K562 (cell line): Measurements from ENCODE around the gene TMEM19. TPM values are rescaled to one million over a fixed set of nuclear protein-coding genes. Genes with fewer than 3 reads are reported as not detected.

ENCODE experiments used
- ARNT ChIP-seq, 2 experiments: fragments of 450-650 bp; IDR thresholded peaks; 2 replicates each; pipeline ENCODE4 v1.6.1; 2016; ENCODE audit warnings: mild to moderate bottlenecking in 1 of 2
- BCOR ChIP-seq: fragments of 450-650 bp; IDR thresholded peaks from 2 replicates; pipeline ENCODE4 v1.6.1; 2016
- BRD9 ChIP-seq: fragments of 450-650 bp; IDR thresholded peaks from 2 replicates; pipeline ENCODE4 v1.6.1; 2018; ENCODE audit warnings: low read depth; ENCODE audit not compliant: partially characterized antibody
- CBFB ChIP-seq: sonication (generic); formaldehyde crosslinking; IDR thresholded peaks from 2 replicates; pipeline ENCODE4 v1.4.0; 2020; ENCODE audit warnings: mild to moderate bottlenecking, missing genetic modification reagents
- CHD2 ChIP-seq: IDR thresholded peaks from 2 replicates; pipeline ENCODE4 v1.6.1; 2011; ENCODE audit warnings: low read depth, low read length
- E2F3 ChIP-seq: fragments of 250-450 bp; sonication (Bioruptor Pico); IDR thresholded peaks from 2 replicates; pipeline ENCODE4 v1.4.0; 2020; ENCODE audit warnings: mild to moderate bottlenecking
- ELF4 ChIP-seq: fragments of 450-650 bp; formaldehyde crosslinking; IDR thresholded peaks from 2 replicates; pipeline ENCODE4 v1.4.0; 2022; ENCODE audit warnings: missing genetic modification characterization
- HEY1 ChIP-seq: fragments of 250-450 bp; sonication (Bioruptor Pico); IDR thresholded peaks from 2 replicates; pipeline ENCODE4 v1.5.0; 2020; ENCODE audit warnings: mild to moderate bottlenecking, moderate library complexity, borderline replicate concordance
- JUND ChIP-seq, 2 experiments: IDR thresholded peaks; 2 replicates in 1 of 2; 3 replicates in 1 of 2; pipeline ENCODE4 v1.6.1; 2011; ENCODE audit warnings: borderline replicate concordance in 2 of 2, low read depth in 2 of 2, low read length in 2 of 2, improper control_type of control experiment in 1 of 2, missing biosample characterization in 1 of 2, missing genetic modification characterization in 1 of 2, missing genetic modification reagents in 1 of 2
- LCOR ChIP-seq: sonication (generic); formaldehyde crosslinking; IDR thresholded peaks from 2 replicates; pipeline ENCODE4 v1.8.0; 2022; ENCODE audit warnings: mild to moderate bottlenecking, missing genetic modification reagents
- NFRKB ChIP-seq: fragments of 450-650 bp; IDR thresholded peaks from 2 replicates; pipeline ENCODE4 v1.6.1; 2016; ENCODE audit warnings: low read depth
- RBM14 ChIP-seq: fragments of 200-400 bp; formaldehyde crosslinking; IDR thresholded peaks from 2 replicates; pipeline ENCODE4 v1.6.1; 2018; ENCODE audit warnings: low read depth, mild to moderate bottlenecking, low read length, moderate library complexity, borderline replicate concordance; ENCODE audit not compliant: insufficient read depth
- SAP30 ChIP-seq: fragments of 200-600 bp; sonication (generic); IDR thresholded peaks from 2 replicates; pipeline ENCODE4 v1.6.1; 2012; ENCODE audit warnings: borderline replicate concordance, low read depth, mild to moderate bottlenecking, moderate library complexity, low read length, control low read depth, inconsistent platforms; ENCODE audit not compliant: insufficient read depth, poor library complexity, severe bottlenecking
- SMARCA4 ChIP-seq: fragments of 450-650 bp; IDR thresholded peaks from 2 replicates; pipeline ENCODE4 v1.6.1; 2016
- TAF9B ChIP-seq: fragments of 450-650 bp; IDR thresholded peaks from 2 replicates; pipeline ENCODE4 v1.6.1; 2018; ENCODE audit warnings: mild to moderate bottlenecking; ENCODE audit not compliant: partially characterized antibody
- ZEB2 ChIP-seq: fragments of 450-650 bp; IDR thresholded peaks from 2 replicates; pipeline ENCODE4 v1.6.1; 2016
- ZFP36 ChIP-seq: fragments of 150-350 bp; IDR thresholded peaks from 2 replicates; pipeline ENCODE4 v1.6.1; 2018; ENCODE audit warnings: low read length, low read depth; ENCODE audit not compliant: partially characterized antibody
- ZFPM2 ChIP-seq: fragments of 250-450 bp; sonication (Bioruptor Pico); IDR thresholded peaks from 2 replicates; pipeline ENCODE4 v1.5.1; 2022; ENCODE audit warnings: mild to moderate bottlenecking
- ZNF263 ChIP-seq: sonication (generic); formaldehyde crosslinking; IDR thresholded peaks from 2 replicates; pipeline ENCODE4 v1.8.0; 2022; ENCODE audit warnings: mild to moderate bottlenecking, missing genetic modification reagents, borderline replicate concordance
- ZNF431 ChIP-seq: sonication (generic); formaldehyde crosslinking; IDR thresholded peaks from 2 replicates; pipeline ENCODE4 v1.8.0; 2022; ENCODE audit warnings: mild to moderate bottlenecking, missing genetic modification reagents
- polyA plus RNA-seq, 8 experiments: library from polyadenylated mRNA; depleted of rRNA in 4 of 8; stranded (reverse) in 5 of 8; unstranded in 3 of 8; fragments of >200 nt; fragmentation: Nextera tagmentation in 2 of 8; fragmentation: Illumina TruSeq in 1 of 8; extraction: Ambion mirVana in 2 of 8; extraction: Trizol in 1 of 8; gene quantifications; 2 replicates each; pipeline versions ENCODE4 v1.2.1 to v1.2.3, GENCODE V29; 2011 to 2014; ENCODE audit warnings: inconsistent platforms in 1 of 8, missing spikeins in 1 of 8
- total RNA-seq, 7 experiments: library from RNA; depleted of rRNA in 6 of 7; stranded (reverse); fragments of >200 nt in 6 of 7; fragmentation: Illumina TruSeq in 2 of 7; extraction: Trizol in 2 of 7; gene quantifications; 2 replicates each; pipeline versions ENCODE4 v1.2.1 to v1.2.3, GENCODE V29; 2011 to 2021; ENCODE audit warnings: low replicate concordance in 1 of 7
- TF ChIP-seq, protein P1 (sequence below), 2 experiments: fragments of 450-650 bp in 1 of 2; sonication (generic) in 1 of 2; formaldehyde crosslinking; conservative IDR thresholded peaks; 2 replicates each; pipeline versions ENCODE4 v1.4.0 to v1.8.1; 2020 to 2022; ENCODE audit warnings: mild to moderate bottlenecking in 1 of 2, missing genetic modification reagents in 1 of 2
- TF ChIP-seq, protein P2 (sequence below): sonication (generic); formaldehyde crosslinking; IDR thresholded peaks from 2 replicates; pipeline ENCODE4 v1.8.0; 2022; ENCODE audit warnings: mild to moderate bottlenecking, missing genetic modification reagents
- TF ChIP-seq, protein P3 (sequence below), 3 experiments: fragments of 200-800 bp in 1 of 3; fragments of 250-450 bp in 1 of 3; fragments of 450-650 bp in 1 of 3; sonication (Bioruptor Pico) in 1 of 3; sonication (Bioruptor generic) in 1 of 3; formaldehyde crosslinking in 1 of 3; IDR thresholded peaks; 2 replicates each; pipeline versions ENCODE4 v1.6.1 to v1.8.0; 2016 to 2022; ENCODE audit warnings: mild to moderate bottlenecking in 2 of 3, missing genetic modification characterization in 2 of 3, missing compliant biosample characterization in 1 of 3, moderate library complexity in 1 of 3

The TMEM19 gene
- total and polyA plus RNA-seq, 9 of the 15 experiments (the other 6 are each of a cell fraction or from before 2014, with no cell fraction given), result 8.2 to 24.2 (median 17.2) TPM

DNA sequence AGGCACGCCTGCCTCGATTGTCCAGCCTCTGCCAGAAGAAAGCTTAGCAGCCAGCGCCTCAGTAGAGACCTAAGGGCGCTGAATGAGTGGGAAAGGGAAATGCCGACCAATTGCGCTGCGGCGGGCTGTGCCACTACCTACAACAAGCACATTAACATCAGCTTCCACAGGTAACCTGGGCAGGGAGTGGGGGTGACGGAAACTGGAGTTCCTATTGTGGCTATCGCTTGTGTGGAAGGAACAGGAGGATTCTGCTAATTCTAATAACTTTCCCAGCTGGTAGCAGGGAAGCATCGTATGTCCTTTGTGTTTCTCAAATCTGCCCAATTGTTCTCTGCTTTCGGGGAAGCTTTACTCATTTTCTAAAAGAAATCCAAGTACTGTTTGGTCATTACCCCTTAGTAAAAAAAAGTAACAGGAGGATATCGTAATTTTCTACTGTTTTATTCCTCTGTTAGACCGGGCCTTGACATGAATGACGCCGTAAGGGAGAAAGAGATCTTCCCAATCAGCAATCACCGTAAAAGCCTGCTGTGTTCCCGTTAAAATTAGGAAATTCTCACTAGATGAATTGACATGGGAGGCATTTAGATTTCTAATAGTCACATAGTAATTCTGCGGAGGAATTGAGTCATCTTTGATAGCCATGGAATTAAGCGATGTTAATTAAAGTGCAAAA lies 21.3 kb upstream of the TMEM19 start (continued):
- TF ChIP-seq ZNF263 (CRISPR knock-in tag) (peak; percentile 41; the same call in 1 of the 2 replicates), CHD2 (no peak), BCOR (0 out of 2 replicates have a peak, but pooled peaks have one; percentile 14), SMARCA4 (0 out of 2 replicates have a peak, but pooled peaks have one; percentile 35), HEY1 (CRISPR knock-in tag) (no peak), ZNF431 (CRISPR knock-in tag) (0 out of 2 replicates have a peak, but pooled peaks have one; percentile 57), ZFP36 (no peak), ELF4 (0 out of 2 replicates have a peak, but pooled peaks have one; percentile 50), NFRKB (peak; percentile 85; the same call in 1 of the 2 replicates), BRD9 (peak; percentile 54), RBM14 (no peak), CBFB (CRISPR knock-in tag) (0 out of 2 replicates have a peak, but pooled peaks have one; percentile 64), ARNT (IDR thresholded peaks at IDR 0.05) (0 out of 4 replicates have a peak, but pooled peaks of 1 of the 2 experiments have one; percentile 5), TAF9B (peak; percentile 33), LCOR (0 out of 2 replicates have a peak, but pooled peaks have one; percentile 28), SAP30 (peak; percentile 85), ZFPM2 (no peak), JUND (IDR thresholded peaks at IDR 0.05; ENCODE audit: borderline replicate concordance, low read depth, low read length) (no peak), JUND (tag; IDR thresholded peaks at IDR 0.05; ENCODE audit: borderline replicate concordance, low read depth, low read length) (0 out of 3 replicates have a peak, but pooled peaks have one; percentile 2), E2F3 (CRISPR knock-in tag) (no peak), ZEB2 (0 out of 2 replicates have a peak, but pooled peaks have one; percentile 25)
- TF ChIP-seq, protein P1, sequence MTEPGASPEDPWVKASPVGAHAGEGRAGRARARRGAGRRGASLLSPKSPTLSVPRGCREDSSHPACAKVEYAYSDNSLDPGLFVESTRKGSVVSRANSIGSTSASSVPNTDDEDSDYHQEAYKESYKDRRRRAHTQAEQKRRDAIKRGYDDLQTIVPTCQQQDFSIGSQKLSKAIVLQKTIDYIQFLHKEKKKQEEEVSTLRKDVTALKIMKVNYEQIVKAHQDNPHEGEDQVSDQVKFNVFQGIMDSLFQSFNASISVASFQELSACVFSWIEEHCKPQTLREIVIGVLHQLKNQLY (CRISPR knock-in tag; conservative IDR thresholded peaks at IDR 0.05), result 0 out of 4 replicates have a peak, but pooled peaks of 1 of the 2 experiments have one; percentile 12
- TF ChIP-seq, protein P2, sequence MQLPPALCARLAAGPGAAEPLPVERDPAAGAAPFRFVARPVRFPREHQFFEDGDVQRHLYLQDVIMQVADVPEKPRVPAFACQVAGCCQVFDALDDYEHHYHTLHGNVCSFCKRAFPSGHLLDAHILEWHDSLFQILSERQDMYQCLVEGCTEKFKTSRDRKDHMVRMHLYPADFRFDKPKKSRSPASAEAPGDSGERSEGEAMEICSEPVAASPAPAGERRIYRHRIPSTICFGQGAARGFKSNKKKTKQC (CRISPR knock-in tag), result peak; percentile 57; the same call in 1 of the 2 replicates
- TF ChIP-seq, protein P3, sequence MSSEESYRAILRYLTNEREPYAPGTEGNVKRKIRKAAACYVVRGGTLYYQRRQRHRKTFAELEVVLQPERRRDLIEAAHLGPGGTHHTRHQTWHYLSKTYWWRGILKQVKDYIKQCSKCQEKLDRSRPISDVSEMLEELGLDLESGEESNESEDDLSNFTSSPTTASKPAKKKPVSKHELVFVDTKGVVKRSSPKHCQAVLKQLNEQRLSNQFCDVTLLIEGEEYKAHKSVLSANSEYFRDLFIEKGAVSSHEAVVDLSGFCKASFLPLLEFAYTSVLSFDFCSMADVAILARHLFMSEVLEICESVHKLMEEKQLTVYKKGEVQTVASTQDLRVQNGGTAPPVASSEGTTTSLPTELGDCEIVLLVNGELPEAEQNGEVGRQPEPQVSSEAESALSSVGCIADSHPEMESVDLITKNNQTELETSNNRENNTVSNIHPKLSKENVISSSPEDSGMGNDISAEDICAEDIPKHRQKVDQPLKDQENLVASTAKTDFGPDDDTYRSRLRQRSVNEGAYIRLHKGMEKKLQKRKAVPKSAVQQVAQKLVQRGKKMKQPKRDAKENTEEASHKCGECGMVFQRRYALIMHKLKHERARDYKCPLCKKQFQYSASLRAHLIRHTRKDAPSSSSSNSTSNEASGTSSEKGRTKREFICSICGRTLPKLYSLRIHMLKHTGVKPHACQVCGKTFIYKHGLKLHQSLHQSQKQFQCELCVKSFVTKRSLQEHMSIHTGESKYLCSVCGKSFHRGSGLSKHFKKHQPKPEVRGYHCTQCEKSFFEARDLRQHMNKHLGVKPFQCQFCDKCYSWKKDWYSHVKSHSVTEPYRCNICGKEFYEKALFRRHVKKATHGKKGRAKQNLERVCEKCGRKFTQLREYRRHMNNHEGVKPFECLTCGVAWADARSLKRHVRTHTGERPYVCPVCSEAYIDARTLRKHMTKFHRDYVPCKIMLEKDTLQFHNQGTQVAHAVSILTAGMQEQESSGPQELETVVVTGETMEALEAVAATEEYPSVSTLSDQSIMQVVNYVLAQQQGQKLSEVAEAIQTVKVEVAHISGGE (CRISPR knock-in tag; IDR thresholded peaks at IDR 0.05), result peak in 1 of 3 experiments; percentile 32; a peak in 1 of 6 replicates
